Stimulated activated CD8-positive, alpha-beta memory T cell treated with anti-CD3 and anti-CD28 coated beads, Interleukin-2, amount 100 ng/mL, for 48 hours (primary cell): Measurements from ENCODE around the gene SHLD3.
"Not testable (repeated sequence)": the region's sequence is repeated elsewhere in the genome, so short reads cannot be mapped to it uniquely, and the experiment has no call there.

ENCODE experiments used
- DNase-seq, 2 donors: peaks; one replicate each; pipeline ENCODE4 v3.0.0-alpha.2; 2020; ENCODE audit warnings: low read depth in 2 of 2

Gene SHLD3

DNA sequence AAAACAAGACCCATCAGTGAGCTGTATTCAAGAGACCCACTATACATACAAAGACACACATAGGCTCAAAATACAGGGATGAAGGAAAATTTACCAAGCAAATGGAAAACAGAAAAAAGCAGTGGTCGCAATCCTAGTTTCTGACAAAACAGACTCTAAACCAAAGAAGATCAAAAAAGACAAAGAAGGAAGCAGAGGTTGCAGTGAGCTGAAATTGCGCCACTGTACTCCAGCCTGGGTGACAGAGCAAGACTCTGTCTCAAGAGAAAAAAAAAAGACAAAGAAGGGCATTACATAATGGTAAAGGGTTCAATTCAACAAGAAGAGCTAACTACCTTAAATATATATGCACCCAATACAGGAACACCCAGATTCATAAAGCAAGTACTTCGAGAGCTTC, 51.2 kb downstream of the SHLD3 start:
- not testable (repeated sequence) for DNase-seq
